GM19455 (cell line): ENCODE data around the gene METTL21A.

Experiments used
- ATAC-seq: cut with Tn5 transposase; IDR thresholded peaks from one replicate; pipeline ENCODE4 v1.9.1; 2021; ENCODE audit not compliant: unreplicated experiment

METTL21A gene

DNA sequence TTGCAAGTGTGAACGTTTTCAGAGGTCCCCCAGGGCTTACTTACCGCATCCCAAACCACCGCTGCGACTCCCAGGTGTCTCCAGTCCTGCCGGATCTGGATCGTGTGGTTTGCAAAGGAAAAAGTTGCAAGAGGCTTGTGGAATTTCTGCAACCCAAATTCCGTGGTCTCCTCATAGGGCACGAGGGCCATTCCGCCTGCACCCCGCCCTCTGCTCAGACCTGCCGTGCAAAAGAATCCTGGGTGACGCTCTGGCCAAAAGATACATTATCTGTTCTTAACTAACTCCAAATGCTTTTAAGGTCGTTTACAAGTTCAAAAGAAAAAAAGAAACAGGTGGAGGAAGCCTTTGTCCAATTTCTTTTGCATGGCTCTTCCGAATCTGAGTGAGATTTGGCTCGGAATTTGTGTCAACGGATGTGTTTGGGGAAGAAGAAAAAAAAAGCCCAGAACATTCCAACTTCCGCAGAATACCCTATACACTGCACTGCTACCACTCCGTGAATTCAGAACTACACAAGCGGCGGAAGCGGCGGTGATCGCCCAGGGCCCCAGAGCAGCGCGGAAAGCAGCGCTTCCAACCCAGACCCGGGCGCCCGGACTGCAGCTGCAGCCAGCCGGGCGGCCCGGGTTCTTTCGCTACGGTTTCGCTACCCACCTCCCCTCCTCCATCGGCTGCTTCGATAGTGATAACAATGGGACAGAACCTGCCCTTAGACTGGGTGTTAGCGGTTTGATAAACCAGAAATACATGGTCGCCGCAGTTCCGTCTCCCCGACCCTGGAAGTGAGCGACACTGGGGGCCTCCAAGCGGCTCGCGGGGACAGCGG, 795 bp downstream of the METTL21A start:
- ATAC-seq, result peak; percentile 44

- ATAC-seq, result no peak
These were observed 3.6 kb downstream of the METTL21A start for GRCh38 chr2:207621501-207622039.

DNA sequence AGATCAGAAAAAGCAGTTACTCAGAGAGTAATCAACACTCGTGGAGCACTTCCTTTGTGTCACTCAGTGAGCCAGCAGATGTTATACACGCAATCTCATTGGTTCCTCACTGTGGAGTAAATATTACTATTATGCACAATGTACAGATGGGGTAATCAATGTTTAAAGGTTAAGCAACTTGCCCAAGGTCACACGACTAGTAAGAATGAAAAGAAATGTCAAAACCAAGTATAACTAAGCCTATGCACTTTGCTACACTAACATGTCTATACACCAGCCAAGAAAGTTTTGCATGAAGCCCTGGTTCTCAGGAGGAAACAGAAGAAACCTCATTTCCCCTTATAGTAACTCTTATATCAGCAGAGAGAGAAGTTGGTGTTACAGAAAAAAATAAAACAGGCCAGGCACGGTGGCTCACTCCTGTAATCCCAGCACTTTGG, 5.4 kb downstream of the METTL21A start:
- peak; percentile 27 for ATAC-seq

- no peak for ATAC-seq
These were observed 8.1 kb downstream of the METTL21A start for GRCh38 chr2:207617011-207617671.

DNA sequence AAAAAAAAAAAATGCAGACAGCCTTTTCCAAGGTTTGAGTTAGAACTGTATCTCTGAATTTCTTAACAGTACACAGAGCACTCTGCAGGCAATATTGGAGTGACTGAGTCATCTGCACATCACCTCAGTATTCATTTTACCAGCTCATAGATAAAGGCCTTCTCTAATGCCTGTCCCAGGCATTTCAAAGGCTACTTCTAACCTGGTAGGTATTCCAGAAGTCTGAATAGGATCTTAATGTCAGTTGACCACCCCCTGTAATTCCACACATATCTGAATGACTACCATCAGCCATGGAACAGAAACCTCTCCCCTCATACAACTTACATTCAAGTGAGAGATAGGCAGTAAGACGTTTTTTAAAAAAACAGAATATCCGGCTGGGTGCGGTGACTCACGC, 9.0 kb downstream of the METTL21A start:
- no peak for ATAC-seq

DNA sequence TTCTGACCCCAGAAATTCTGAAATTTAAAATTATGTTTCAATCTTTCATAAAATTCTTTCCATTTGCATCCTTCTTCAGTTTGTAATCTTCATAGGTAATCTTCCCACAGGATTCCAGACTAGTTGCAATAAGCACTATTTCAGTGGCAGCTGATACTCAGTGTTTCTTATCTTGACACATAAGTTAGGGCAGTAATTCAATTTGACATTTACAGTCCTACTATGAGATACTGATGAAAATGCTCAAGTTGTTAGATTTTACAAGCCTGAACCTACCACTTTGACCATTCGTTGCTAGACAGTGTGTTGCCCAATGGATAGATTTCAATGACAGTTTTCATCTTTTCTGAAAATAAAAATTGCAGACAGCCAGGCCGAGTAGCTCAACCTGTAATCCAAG, 10.4 kb downstream of the METTL21A start:
- ATAC-seq, result no peak

DNA sequence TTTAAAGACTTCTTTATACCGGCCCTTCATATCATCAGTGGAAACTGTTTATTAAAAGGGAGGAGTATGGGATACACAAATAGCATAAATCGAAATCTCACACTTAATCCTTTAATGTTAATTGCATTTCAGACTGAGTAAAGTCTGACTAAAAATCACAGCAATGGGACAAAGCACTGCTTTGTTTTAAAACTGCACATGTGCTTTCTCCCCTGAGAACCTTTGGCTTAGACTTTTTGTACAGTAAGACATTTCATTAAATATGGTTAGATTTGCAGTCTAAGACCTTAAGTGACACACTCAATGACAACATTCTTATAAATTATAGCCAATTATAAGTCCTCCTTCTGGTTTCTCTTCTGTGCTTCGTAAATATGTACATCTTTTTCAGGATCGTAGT, 12.5 kb downstream of the METTL21A start:
- no peak for ATAC-seq

DNA sequence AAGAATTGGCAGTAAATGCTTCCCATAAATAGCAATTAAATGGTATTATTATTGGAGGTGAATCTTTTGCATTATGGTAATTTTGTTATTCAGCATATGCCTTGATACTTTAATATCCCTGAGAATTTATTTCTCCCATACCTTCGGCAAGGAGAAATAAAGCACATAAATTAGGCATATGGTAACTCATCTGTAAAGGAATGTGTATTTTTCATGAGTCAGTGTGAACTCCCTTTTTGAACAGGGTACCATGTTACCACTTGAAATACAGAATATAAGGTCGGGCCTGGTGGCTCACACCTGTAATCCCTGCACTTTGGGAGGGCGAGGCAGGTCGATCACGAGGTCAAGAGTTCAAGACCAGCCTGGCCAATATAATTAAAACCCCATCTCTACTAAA, 18.4 kb downstream of the METTL21A start:
- ATAC-seq, result no peak

DNA sequence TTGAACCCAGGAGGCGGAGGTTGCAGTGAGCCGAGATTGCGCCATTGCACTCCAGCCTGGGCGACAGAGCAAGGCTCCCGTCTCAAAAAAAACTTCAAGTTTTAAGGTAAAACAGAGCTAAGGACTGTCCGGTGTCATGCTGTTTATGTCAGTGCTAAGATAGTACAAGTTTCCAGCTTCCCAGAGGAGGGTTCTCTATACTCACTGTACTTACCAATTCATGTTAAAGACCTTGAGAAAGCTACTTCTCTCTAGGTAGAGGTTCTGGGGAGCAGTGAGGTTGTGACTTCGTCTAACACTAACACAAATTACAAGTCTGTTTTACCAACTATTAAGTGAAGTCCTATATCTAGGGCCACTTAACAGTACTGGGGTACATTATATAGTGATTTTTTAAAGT, 18.8 kb downstream of the METTL21A start:
- no peak for ATAC-seq

GRCh38 chr2:207603486-207603885, 21.7 kb downstream of the METTL21A start:
- no peak for ATAC-seq

DNA sequence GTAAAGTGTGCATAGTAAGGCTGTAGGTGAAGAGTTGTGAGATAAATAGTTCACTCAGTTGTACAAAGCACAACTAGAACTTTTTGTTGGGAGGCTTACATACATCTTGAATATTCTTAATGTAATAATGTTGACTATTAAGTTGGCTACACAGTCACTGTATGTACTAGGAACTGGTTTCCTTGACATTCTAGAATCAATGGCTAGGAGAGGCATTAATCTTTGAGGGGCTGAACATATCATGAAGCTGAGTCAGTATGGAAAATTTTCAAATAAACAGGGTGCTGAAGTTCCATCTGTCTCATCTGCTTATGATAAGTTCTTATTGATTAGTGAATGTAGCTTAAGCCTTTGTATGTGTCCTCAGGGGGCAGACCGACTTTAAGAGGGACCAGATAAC, 23.4 kb downstream of the METTL21A start:
- no peak for ATAC-seq

- no peak for ATAC-seq
These were observed 25.0 kb downstream of the METTL21A start for GRCh38 chr2:207600231-207600630.

DNA sequence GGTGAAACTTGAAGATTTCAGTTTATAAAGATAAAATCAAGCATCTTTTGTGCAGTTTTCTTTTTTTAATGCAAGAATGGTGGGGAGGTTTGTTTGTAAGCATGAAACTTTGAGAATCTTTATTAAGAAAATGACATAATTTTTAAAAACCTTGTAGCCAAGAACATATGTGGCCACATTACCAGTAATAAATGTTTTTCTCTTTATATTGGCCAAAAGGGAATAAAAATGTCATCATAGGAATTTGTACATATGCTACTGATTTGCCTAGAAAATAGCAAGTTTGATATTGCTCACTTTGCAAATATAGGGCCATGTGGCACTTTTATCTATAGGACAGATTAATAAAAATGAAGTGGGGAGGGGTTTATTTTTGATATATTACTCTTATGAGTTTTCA, 25.6 kb downstream of the METTL21A start:
- no peak for ATAC-seq

GRCh38 chr2:207594731-207595130, 30.5 kb downstream of the METTL21A start:
- ATAC-seq, result no peak

- ATAC-seq, result no peak
These were observed 30.9 kb downstream of the METTL21A start for GRCh38 chr2:207594264-207594663.

DNA sequence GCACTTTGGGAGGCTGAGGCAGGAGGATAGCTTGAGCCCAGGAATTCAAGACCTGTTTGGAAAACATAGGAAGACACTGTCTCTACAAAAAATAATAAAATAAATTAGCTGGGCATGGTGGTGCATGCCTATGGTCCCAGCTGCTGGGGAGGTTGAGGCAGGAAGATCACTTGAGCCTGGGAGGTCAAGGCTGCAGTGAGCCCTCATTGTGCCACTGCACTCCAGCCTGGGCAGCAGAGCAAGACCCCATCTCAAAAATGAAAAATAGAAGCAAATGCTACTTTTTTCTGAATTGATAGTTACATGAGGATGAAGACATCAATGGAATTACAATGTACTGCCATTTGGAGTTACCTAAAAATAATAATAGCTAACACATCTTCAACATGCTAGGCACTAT, 31.9 kb downstream of the METTL21A start:
- no peak for ATAC-seq

DNA sequence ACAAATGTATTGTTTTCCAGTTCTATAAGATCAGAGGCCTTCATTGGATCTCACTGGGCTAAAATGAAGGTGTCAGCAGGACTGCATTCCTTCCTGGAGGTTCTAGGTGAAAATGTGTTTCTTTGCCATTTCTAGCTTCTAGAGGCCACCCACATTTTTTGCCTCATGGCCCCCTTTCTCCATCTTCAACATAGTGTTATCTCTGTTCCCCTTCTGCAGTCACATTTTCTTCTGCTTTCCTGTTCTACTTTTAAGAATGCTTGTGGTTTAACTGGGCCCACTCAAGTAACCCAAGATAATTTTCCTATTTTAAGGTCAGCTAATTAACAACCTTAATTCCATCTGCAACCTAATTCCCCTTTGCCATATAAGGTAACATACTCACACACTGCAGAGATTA, 36.1 kb downstream of the METTL21A start:
- ATAC-seq, result no peak

- ATAC-seq, result no peak
These were observed 37.9 kb downstream of the METTL21A start for GRCh38 chr2:207587305-207587704.

DNA sequence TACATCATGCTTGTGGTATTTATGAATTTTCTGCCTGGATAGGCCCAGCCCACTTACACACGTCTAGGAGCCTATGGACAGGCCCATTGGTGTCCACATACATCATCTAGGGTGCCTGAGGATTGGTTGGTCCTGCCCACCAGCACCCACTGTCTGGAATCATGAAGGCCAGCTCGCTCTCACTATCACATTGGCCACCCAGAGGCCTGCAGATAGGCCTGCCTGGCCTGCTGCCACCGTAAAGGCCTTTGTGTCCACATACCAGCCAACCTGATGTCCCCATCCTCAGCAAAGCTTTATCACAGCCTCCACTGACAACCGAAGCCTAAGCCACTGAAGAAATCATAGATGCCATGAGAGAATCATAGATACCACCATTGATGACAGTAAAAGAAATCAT, 40.2 kb downstream of the METTL21A start:
- no peak for ATAC-seq

DNA sequence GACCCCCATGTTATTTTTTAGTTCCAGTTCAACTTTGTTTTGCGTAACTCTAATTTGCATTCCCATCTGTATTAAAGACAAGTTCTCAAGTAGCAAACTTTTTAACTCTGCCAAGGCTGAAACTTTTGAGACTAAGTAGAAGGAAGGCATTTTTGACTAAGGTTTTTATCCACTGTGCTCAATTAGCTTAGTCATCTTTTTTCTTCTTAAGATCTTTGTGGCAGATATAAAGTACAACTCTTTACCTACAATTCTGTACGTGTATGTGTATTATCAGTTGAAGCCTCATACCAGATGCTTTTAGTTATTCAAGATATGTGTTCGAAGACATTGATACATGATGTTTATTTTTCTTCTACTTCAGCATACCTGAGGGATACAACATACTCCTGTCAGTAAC, 53.8 kb downstream of the METTL21A start:
- no peak for ATAC-seq

GRCh38 chr2:207567671-207568070, 57.5 kb downstream of the METTL21A start:
- no peak for ATAC-seq
